Erythroblast (primary cell): ENCODE results near the gene AREL1.
A peak's percentile ranks its signal among the peaks of the same experiment; 100 is the strongest.

Experiments used
- DNase-seq, 2 experiments: peaks; one replicate each; lab custom pipeline; 2025; lab: John Stamatoyannopoulos, UW
- GATA1 ChIP-seq: IDR thresholded peaks from 2 replicates; pipeline ENCODE4 v1.6.1; 2011; ENCODE audit warnings: low read depth, mild to moderate bottlenecking, control low read depth, low read length, moderate library complexity
- POLR2A ChIP-seq: IDR thresholded peaks from 2 replicates; pipeline ENCODE4 v1.6.1; 2011; ENCODE audit warnings: mild to moderate bottlenecking, low read length

The AREL1 gene

DNA sequence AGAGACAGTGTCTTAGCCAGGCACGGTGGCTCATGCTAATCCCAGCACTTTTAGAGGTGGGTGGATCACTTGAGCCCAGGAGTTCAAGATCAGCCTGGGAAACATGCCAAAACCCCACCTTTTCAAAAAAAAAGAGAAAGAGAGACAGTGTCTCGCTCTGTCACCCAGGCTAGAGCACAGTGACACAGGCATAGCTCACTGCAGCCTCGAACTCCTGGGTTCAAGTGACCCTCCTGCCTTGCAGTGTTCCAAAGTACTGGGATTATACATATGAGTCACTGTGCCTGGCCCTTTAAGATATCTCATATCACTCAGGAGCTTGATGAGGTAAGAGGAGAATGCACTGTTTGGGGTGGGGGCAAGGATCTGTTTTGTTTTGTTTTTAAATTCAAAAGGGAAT, 52.7 kb downstream of the AREL1 start:
- DNase-seq: peak; percentile 74 to 88
- TF ChIP-seq POLR2A (no peak), GATA1 (no peak)

DNA sequence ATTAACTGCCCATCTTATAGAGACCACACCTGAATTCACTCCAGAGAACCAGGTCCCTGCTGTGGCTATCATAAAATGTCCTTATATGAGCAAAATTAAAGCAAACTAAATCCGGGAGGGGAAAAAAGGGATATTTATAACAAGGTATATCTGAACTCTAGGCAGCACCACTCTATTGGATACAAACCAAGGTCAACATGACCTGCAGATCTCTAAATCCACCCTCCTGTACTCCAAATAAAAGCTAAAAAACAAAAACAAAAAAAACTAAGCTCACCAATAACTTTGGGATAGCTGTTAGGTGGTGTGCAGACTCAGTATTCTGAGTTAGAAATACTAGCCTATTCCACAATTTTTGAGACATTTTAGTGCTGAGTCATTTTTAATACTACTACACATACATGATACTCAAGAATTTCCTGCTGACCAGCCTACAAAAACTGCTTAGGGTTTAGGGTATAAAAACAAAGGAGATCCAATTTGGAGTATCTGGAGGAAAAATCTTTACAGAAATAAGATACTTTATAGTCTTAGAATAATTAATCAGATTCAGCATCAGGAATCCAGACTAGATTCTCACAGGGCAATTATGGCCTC, 54.2 kb downstream of the AREL1 start:
- no peak for TF ChIP-seq GATA1
- TF ChIP-seq POLR2A: no peak
- DNase-seq: no peak

DNA sequence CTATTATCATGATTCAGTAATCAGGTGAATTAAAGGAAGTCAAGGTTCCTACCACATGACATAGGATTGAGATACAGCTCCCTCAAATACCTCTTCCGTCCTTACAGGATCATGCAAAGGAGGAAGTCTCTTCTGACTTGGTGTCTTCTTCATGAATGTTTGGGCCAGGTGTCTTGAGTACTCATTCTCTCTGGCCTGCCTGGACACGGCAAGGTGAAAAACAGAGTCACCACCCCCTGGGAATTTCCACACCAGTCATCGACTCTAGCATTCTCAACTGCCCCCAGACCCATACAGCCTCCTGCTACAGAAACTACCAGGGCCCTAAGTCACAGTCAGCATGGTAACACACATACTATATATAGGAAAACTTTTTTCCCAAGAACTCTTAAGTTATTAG, 55.9 kb downstream of the AREL1 start:
- DNase-seq: no peak
- TF ChIP-seq GATA1 (no peak), POLR2A (no peak)

DNA sequence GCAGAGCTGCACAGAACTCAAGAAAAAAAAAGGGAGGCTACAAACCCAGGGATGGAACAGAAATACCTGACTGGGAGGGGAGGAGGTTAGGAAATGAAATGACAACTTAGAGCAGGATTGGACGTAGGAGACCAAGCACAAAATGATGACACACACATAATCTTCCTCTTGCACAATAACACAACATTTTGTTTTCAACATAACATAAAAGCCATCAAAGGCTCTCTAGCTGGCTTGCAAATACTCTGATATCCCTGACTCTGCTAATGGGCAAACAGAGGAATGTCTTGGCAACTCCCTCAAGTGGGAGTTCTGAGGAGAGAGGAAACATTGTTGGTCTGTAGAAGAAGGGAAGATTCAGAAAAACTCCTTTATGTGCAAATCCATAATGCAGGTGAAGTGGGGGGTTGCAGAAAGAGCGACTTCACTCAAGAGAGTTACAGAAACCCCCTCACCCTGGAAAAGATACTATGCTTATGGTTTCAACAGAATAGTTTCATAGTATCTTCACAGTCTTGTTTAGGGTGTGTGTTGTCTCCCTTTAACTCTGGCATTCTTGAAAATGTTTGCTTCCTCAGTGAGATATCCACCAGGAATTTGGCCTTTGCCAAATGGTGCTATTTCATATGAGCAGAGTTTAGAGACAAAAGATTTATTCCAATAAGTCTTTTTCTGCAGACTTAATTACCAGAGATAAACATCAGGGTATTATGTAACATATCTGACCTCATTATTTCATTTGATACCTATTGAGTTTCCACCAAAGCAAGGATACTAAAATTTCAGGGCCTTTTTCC, 57.1 kb downstream of the AREL1 start:
- no peak for TF ChIP-seq POLR2A
- TF ChIP-seq GATA1: no peak
- no peak for DNase-seq

DNA sequence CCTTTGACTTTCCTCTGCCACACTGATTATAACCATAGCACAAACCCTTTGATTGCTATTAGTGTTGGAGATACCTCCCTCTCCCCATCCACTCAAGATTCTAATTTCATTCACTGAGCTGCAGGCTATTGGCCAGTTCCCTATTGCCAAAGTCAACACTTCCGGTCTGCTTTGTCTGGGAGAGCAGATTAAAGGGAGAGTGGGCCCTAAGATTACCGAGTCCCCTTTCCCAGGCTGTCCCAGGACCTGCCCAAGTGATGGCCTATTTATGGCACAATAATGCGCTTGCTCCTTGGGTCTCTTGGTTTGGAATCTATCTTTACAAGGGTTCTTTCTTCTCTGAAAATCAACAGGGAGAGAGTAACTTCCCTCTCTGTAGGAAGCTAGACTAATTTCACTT, 57.9 kb downstream of the AREL1 start:
- DNase-seq: no peak
- TF ChIP-seq POLR2A: no peak
- TF ChIP-seq GATA1: no peak

DNA sequence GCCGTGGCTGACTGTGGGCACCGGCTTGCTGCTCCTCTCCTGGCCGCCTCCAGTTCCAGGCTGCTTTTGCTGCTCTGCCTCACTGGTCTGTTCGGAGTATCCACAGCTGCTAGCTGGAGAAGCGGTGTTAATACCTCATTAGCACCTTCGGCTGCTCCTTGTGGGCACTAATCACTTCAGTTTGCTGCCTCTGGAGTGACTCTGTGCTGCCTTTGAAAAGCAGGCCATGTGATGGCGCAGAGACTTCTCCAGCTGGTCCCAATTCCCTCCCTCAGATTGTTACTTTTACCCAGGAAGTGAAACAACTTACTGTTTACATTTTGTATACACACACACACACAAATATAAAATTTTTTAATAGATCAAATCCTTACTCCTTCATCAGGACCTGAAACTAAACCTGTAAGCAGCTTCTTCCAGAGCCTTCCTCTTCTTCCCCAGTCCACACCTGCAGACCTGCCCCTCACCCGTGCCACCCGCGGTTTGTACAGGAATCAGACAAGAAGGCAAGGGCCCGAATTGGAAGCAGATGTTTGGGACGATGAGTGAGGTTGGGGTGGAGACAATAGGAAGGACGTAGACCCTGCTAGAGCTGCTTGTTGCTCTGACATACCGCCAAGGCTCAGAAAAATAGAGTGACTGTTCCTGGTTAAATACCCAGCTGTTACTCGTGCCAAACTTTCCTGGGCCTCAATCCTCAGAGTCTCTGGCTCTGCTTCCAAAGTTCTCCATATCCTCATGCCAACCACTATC, 59.3 kb downstream of the AREL1 start:
- TF ChIP-seq GATA1: no peak
- no peak for TF ChIP-seq POLR2A
- no peak for DNase-seq

DNA sequence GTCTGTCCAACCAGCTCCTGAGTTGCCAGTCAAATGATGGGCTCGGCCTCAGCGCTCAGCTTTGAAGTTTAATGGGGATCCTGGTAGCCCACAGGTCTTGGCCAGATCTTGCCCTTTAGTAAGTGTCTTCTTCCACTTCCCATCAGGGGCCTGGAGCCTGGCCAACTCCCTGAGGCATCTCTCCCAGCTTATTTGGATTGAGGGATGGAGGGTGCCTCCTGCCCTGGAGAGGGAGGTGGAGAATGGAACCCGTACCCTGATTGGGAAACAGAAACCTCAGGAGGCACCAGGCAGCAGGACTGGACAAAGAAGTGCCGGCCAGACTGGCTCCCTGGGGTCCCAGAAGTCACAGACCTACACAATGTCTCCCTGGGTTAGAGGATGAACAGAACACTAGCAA, 60.3 kb downstream of the AREL1 start:
- TF ChIP-seq GATA1 (no peak), POLR2A (peak; percentile 6)
- no peak for DNase-seq

DNA sequence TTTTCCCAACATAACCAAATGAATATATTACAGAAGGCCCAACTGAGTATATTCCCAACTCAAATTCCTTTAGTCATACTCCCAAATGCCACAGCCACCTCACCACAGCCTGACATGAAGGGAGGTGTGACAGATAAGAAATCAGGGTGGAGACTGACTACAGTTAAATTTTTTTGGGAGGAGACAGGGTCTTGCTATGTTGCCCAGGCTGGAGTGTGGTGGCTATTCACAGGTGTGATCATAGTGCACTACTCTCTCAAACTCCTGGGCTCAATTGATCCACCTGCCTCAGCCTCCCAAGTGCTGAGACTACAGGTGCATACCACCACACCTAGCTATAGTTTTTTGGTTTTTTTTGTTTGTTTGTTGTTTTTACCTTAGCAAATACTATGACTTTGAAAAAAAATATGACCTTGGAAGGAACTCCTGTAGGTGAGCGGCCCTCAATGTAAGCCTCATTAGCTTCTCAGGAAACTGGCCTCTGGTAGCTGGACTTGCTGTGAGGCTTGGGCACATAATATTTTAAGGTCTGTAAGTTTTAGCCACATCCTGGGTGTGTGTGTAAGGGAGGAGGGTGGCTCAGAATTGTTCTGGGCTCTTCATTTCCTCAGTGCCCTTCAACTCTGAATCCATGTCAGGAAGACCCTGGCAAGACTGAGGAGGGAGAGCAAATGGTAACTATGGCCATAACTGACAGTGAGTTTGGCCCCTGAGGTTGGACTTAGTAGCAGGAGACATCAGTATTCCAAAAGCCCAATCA, 61.8 kb downstream of the AREL1 start:
- DNase-seq: no peak
- TF ChIP-seq GATA1: no peak
- TF ChIP-seq POLR2A: no peak

DNA sequence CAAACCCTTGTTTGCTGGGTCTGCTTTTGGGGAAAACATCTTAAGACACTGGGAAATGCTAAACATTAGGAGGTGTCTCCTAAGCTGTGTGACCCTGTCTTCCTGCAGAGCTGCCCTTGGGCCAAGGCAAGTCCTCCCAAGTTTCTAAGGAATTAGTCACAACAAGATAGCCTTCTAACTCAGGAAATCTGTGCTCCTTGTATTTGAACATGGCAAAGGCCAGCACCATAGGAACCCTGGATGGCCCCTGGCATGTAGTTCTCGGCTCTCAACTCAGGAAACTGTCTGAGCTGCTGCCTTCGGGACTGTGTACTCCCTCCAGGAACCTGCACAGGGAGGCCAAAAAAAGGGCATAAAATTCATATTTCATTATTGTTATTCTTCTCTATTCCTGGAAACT, 63.2 kb downstream of the AREL1 start:
- TF ChIP-seq GATA1: no peak
- no peak for TF ChIP-seq POLR2A
- DNase-seq: no peak

DNA sequence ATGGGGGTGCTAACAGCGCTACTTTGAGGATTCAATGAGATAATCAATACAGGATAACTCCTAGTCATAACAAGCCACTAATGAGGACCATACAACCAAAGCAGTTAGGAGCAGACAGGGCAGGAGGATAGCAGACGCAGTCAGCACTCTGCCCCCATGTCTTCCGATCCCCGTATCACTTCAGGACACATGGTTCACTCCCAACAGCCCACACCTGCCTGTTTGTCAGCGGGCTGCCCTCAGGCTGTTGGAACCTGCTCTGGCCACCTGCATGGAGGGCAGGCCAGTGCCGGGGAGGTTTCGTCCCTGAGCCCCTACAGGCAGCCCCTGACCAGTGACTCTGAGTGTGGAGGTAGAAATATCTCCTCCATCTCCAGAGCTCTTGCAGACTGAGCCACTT, 63.7 kb downstream of the AREL1 start:
- DNase-seq: no peak
- TF ChIP-seq POLR2A (no peak), GATA1 (no peak)

DNA sequence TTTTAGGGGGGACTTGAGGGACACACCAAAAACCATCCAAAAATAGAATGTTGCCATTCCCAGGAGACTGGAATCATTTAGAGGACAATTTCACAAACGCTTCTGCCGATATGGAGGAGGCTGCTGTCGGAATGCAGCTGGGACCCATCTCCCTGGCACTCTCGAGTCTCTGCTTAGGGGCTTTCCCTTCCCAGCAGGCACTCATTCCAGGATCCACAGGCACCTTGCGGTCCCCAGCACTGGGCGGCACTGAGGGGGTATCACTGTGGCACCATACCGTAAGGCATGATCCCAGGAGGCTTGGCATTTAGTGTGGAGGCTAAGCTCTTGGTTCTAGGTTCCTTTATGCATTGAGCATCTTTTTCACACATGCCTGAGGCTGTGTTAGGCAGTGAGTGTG, 64.3 kb downstream of the AREL1 start:
- DNase-seq: no peak
- TF ChIP-seq GATA1 (no peak), POLR2A (no peak)

DNA sequence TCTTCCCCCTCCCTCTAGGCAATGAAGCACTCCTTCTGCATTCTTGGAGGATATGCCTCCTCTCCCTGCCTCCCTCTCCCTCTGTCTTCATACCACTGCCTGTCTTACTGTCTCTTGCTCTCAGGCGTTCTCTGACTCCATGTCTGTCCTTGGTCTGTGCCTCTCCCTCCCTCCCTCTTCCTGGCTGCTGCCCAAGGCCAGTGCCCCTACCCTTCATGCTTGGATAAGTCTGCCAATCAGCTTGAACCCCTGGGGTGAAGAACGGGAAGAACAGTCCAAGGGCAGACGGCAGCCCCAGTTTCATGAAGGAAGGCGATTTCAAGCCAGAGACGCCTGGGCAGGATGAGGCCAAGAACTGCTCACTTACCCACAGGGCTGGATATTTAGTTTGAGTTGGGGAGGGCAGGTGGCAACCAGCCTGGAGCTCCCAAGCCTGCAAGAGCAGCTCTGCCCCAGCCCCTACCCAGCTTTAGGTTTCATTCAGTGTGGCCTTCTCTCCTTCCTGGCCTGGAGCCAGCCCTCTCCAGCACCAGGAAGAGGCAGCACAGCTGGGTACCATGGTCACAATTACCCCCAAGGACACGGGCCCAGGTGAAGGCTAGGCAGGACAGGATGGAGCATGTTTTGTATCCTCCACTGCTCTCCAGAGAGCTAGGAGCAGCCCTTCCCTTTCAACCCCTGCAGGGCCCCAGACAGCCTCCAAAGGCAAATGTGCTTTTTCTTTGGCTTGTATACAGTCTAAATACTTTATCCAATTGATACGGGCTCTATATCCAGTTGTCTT, 65.0 kb downstream of the AREL1 start:
- no peak for TF ChIP-seq POLR2A
- TF ChIP-seq GATA1: no peak
- no peak for DNase-seq

DNA sequence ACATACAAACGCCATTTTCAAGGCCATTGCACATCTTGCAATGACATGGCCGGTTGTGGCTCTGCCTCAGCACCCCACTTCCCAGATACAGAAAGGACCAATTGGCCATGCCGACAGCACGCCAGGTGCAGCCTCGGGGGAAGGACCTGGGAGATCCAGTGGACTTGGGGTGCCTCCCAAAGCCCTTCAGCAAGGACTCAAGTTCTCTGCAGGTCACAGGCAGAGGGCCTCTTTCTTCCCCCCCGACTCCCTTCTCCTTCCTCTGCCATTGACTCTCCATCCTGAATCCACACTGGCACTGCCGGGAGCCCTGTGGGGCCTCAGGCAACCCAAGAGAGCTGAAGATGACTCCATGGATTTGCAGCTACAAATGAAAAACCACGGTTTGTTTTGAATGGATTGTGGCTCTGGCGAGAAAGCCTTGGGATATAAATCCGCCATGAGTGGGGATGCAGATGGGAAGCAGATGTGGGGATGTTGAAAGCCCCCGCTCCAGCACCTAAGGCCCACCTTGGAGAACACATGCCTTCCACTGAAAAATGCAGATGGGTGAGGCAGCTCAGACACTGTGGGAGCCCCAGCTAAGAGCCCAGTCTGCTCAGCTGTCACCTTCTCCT, 65.7 kb downstream of the AREL1 start:
- no peak for DNase-seq
- no peak for TF ChIP-seq GATA1
- no peak for TF ChIP-seq POLR2A
